GM21717 (cell line): Measurements from ENCODE around the gene ZNF35.
"Not testable (repeated sequence)": the region's sequence is repeated elsewhere in the genome, so short reads cannot be mapped to it uniquely, and the experiment has no call there.

ENCODE experiments used
- ATAC-seq: cut with Tn5 transposase; IDR thresholded peaks from one replicate; pipeline ENCODE4 v1.9.1; 2021; ENCODE audit warnings: mild to moderate bottlenecking, moderate library complexity; ENCODE audit not compliant: unreplicated experiment

The ZNF35 gene

DNA sequence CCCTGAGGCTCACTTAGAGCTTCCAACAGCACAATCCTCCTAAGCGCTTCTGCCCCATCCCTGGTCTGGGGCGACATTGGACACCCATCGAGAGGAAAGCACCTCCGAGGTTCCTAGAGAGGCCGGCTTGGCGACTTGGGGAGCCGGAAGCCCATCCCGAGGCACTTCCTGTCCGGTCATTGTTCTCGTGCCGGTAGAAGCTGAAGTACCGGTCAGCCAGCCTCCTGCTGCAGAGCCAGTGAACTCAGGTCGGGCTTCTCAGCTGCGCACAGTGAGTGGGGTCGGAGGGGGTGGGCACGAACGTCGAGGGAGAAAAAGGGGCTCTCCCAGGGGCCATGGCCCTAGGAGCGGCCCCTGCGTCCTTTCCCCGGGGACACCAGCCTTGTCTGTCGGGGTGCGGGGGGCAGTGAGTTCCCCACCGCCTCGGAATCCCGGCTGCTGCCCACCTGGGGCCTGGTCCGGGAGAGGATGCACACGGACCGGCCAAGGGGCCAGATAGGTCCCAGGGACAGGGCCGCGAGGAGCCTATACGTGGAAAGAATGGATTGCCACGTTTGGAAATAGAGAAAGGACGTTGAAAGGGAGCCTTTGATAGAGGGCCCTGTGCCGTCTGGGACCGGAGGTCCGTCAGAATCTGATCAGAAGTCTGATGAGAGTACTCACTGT is at the start of gene ZNF35:
Gene ZNF35, plus strand, starts transcription at position 169 of the 666 bp plus-strand sequence. CDS start 2,336 bp downstream, outside the sequence.
- peak; percentile 95 for ATAC-seq

GRCh38 chr3:44601749-44602148 is 46.8 kb upstream of the ZNF35 start:
- no peak for ATAC-seq

- no peak for ATAC-seq
Measured at GRCh38 chr3:44612678-44613077, 35.9 kb upstream of the ZNF35 start.

GRCh38 chr3:44624749-44625480 is 23.6 kb upstream of the ZNF35 start, which contains the start of gene ZNF197:
Gene ZNF197, plus strand, starts transcription at chr3:44625036. Its CDS starts 4,119 bp downstream, at chr3:44629155.
- peak; percentile 96 for ATAC-seq

DNA sequence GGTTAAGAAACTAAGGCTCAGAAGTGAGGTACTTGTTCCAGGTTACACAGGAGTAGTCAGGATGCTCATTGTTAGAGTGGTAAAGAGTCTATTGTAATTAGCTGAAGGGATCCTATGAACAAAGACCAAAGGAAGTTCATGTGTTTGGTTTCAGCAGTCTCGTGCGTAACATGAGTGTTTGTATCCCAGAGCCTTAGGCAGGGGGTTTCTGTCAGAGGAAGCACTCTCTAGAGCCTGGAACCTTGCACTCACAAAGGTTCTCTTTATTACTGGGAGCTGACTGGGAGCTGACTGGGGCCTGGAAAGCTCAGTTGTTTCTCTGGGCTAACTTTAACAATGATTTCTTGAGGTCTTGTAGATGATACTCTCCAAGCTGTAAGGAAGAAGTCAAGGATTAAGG is 19.8 kb upstream of the ZNF35 start:
- ATAC-seq: no peak

- ATAC-seq: no peak
Measured at GRCh38 chr3:44632193-44632592, 16.3 kb upstream of the ZNF35 start.

DNA sequence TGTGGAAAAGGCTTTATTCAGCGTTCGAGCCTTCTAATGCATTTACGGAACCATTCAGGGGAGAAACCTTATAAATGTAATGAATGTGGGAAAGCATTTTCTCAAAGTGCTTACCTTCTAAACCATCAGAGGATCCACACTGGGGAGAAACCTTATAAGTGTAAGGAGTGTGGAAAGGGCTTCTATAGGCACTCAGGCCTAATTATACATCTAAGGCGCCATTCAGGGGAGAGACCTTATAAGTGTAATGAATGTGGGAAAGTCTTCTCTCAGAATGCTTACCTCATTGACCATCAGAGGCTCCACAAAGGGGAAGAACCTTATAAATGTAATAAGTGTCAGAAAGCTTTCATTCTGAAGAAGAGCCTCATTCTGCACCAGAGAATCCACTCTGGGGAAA is 6.2 kb upstream of the ZNF35 start:
- ATAC-seq: no peak

- no peak for ATAC-seq
Measured at GRCh38 chr3:44643024-44643423, 5.5 kb upstream of the ZNF35 start.

DNA sequence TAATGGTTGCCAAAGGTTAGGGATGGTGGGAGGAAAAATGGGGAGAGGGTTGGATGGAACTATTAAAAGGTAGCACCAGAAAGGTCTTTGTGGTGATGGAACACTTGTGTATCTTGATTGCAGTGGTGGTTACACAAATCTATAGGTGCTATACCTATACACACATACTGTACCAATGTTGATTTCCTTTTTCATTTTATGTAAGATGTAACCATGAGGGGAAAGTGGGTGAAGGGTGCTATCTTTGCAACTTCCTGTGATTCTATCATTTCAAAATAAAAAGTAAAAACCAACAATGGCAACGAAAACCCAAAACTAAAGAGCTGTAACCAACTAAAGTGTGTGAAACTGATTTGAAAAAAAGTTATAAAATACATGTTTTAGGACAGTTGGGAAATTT is 761 bp upstream of the ZNF35 start:
- ATAC-seq: no peak

DNA sequence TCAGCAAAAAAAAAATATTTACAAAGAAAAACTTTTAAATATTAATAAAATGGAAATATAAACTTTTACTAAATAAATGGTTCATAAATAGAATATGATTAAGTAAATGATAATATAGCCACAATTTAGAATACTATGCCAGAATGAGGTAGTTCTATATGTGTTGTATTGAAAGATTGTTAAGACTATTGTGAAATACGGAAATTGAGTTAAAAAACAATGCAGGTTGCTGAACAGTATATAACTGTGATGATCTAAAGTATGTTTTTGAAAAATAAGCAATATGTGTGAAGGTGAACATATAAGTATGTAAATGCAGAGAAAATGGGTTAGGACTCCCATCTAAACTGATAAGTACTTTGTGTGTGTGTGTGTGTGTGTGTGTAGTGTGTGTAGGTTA is 1.2 kb downstream of the ZNF35 start:
- ATAC-seq: no peak

DNA sequence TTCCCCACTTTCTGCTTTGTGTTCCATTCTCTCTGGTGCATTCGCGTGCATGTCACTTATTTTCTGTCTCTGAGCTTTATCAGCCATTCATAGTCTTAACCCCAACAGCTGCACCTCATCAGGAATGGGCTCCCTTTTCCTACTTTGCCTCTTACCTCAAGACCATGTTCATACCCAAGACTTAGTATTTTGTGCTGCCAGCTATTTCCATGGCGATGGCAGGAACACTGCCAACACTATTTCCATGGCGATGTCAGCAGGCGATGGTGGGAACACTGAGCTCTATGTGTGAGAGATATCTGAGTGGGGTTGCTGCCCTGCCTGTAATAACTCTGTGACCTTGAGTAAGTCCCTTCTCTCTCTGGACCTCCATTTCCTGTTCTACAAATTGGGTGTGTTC is 5.5 kb downstream of the ZNF35 start:
- ATAC-seq: no peak

DNA sequence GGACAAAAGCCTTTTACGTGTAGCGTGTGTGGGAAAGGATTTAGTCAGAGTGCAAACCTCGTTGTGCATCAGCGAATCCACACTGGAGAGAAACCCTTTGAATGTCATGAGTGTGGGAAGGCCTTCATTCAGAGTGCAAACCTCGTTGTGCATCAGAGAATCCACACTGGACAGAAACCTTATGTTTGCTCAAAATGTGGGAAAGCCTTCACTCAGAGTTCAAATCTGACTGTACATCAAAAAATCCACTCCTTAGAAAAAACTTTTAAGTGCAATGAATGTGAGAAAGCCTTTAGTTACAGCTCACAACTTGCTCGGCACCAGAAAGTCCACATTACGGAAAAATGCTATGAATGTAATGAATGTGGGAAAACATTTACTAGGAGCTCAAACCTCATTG is 10.5 kb downstream of the ZNF35 start:
- no peak for ATAC-seq

DNA sequence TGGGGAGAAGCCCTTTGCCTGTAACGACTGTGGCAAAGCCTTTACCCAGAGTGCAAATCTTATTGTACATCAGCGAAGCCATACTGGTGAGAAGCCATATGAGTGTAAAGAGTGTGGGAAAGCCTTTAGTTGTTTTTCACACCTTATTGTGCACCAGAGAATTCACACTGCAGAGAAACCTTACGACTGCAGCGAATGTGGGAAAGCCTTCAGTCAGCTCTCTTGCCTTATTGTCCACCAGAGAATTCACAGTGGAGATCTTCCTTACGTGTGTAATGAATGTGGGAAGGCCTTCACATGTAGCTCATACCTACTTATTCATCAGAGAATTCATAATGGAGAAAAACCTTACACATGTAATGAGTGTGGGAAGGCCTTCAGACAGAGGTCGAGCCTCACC is 10.9 kb downstream of the ZNF35 start:
- ATAC-seq: no peak

- ATAC-seq: no peak
Measured at GRCh38 chr3:44661189-44661588, 12.7 kb downstream of the ZNF35 start.

GRCh38 chr3:44665173-44665572 is 16.6 kb downstream of the ZNF35 start:
- no peak for ATAC-seq

DNA sequence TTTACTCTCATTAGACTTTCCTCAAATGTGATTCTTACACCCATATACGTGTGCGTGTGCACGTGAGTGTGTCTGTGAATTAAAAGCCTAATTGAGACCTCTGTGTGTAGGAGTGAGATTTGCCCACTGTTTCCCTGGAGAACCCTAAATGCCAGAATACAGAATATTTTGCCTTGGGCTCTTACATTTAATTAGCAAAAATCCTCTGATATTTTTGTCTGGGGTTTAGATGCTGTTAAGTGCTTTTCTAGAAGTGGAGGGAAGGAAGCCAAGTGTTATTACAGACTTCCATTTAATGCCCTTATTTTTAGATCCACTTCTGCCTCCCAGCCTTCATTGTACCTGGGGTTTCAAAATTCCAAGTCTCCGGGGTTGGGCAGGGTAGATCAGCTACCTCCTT is 17.8 kb downstream of the ZNF35 start:
- ATAC-seq: no peak

GRCh38 chr3:44669760-44670159 is 21.2 kb downstream of the ZNF35 start:
- no peak for ATAC-seq

DNA sequence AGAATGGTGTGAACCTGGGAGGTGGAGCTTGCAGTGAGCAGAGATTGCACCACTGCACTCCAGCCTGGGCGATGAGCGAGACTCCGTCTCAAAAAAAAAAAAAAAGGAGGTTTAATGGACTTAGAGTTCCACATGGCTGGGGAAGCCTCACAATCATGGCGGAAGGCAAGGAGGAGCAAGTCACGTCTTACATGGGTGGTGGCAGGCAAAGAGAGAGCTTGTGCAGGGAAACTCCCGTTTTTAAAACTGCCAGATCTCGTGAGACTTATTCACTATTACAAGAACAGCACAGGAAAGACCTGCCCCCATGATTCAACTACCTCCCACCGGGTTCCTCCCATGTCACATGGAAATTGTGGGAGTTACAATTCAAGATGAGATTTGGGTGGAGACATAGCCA is 24.9 kb downstream of the ZNF35 start:
- not testable (repeated sequence) for ATAC-seq

GRCh38 chr3:44674211-44674610 is 25.7 kb downstream of the ZNF35 start:
- ATAC-seq: no peak

DNA sequence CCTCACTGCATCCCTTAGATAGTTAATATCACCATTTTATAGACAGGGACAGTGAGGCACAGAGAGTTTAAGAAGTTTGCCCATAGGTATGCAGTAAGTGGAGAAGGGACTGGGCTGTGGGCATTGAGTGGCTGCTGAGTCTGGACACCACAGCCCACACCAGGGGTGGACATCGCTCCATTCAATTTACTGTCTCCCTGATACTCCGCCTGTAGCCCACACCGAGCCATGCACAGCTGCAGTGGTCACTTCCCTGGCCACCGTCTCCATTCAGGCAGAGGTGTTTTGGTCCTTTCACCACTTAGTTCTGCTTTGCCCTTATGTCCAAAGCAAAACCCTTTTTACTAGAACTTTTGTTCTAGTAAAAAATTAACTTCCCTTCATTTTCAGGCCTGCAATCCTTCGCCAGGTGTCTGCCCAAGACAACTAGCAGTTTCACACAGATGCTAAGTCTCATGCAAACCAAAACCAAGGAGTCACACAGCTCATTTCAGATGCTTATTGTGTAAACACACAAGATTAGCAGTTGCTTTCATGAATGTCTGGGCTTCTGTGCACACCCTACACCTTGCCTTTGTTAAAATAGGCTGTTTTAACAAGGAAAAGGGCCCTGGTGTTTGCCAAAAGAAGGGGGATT is 30.1 kb downstream of the ZNF35 start:
- no peak for ATAC-seq

DNA sequence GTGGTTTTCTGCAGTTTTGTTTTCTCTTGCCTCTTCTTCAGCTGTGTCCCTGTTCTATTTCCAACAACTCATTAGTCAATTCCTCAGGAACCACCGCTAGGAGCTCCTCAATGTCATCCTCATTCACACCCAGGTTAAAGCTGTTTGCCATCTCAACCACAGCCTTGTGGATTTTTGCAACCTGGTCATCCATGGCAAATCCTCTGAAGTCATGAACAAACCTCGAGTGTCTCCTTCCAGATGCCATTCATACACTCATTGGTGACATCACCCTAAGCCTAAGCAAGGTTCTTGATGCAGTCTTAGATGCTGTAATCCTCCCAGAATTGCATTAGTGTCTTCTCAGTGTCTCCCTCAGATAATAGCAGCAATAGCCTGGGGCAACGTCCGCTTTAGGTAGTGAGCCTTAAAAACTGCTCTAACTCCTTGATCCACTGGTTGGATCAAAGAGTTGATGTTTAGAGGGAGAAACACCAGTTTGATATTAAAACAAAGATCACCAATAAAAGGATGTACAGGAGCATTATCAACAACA is 32.5 kb downstream of the ZNF35 start:
- ATAC-seq: no peak
